ENCODE results near the gene STYXL1.

DNA sequence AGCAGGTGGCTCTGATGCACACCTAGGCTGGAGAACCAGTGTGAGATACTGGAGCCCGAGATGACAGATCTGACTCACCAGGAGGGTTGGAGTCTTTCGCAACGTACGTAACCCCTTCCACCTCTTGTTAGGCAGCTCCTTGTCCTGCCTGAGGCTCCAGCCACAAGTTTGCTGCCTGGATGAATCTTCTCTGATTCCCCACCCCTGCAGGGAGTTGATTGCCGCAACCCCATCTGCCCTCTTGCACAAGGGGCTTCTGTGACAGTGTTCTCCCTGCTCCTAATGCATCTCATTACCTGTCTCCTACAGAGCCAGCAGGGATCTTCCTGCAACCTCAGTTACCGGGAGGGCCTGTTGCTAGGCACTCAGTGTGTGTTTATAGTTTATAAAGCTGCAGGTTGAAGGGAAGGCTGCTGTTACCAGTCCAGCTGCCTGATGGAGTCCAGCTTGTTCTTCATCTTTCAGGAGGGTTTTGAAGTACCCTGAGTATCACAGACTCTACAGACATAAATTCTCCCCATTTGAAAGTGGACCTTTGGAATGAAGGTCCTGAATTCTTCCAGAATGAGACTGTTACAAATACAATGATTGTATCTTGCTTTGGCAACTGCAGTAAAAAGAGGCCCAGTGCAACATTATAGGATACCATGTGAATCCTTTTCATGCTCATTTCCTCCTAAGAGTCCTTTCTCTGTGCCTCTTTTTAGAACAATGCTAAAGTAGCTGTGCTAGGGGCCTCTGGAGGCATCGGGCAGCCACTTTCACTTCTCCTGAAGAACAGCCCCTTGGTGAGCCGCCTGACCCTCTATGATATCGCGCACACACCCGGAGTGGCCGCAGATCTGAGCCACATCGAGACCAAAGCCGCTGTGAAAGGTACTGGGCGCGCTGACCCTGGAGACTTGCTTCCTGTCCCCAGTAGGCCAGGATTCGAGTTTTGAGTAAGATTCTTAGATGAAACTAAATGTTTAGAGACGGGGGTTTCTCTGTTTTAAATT is 6.6 kb upstream of the STYXL1 start:
- TF ChIP-seq, protein P1, sequence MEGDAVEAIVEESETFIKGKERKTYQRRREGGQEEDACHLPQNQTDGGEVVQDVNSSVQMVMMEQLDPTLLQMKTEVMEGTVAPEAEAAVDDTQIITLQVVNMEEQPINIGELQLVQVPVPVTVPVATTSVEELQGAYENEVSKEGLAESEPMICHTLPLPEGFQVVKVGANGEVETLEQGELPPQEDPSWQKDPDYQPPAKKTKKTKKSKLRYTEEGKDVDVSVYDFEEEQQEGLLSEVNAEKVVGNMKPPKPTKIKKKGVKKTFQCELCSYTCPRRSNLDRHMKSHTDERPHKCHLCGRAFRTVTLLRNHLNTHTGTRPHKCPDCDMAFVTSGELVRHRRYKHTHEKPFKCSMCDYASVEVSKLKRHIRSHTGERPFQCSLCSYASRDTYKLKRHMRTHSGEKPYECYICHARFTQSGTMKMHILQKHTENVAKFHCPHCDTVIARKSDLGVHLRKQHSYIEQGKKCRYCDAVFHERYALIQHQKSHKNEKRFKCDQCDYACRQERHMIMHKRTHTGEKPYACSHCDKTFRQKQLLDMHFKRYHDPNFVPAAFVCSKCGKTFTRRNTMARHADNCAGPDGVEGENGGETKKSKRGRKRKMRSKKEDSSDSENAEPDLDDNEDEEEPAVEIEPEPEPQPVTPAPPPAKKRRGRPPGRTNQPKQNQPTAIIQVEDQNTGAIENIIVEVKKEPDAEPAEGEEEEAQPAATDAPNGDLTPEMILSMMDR (IDR thresholded peaks at IDR 0.05), result no peak
- TF ChIP-seq POLR2A (IDR thresholded peaks at IDR 0.05), result no peak

Measured in right lobe of liver (tissue), 4 donors.